GM19463 (cell line): ENCODE results near the gene DRG1.
"Not testable (repeated sequence)": the region's sequence is repeated elsewhere in the genome, so short reads cannot be mapped to it uniquely, and the experiment has no call there.

Experiments used
- ATAC-seq: cut with Tn5 transposase; IDR thresholded peaks from one replicate; pipeline ENCODE4 v1.9.1; 2021; ENCODE audit warnings: mild to moderate bottlenecking, moderate library complexity; ENCODE audit not compliant: unreplicated experiment

Gene DRG1

GRCh38 chr22:31399211-31400022, at the start of gene DRG1:
DRG1 (plus strand) TSS chr22:31399604; CDS start chr22:31399684, 80 bp downstream.
- peak; percentile 97 for ATAC-seq

- ATAC-seq = no peak
Measured at GRCh38 chr22:31349960-31350359, 49.4 kb upstream of the DRG1 start.

- ATAC-seq = no peak
Measured at GRCh38 chr22:31350410-31350863, 49.0 kb upstream of the DRG1 start.

- no peak for ATAC-seq
Measured at GRCh38 chr22:31354515-31354914, 44.9 kb upstream of the DRG1 start.

- no peak for ATAC-seq
Measured at GRCh38 chr22:31360029-31360428, 39.4 kb upstream of the DRG1 start.

GRCh38 chr22:31361743-31362142, 37.7 kb upstream of the DRG1 start:
- no peak for ATAC-seq

GRCh38 chr22:31363885-31364465, 35.4 kb upstream of the DRG1 start:
- no peak for ATAC-seq

- ATAC-seq = no peak
Measured at GRCh38 chr22:31367426-31367825, 32.0 kb upstream of the DRG1 start.

GRCh38 chr22:31377612-31378011, 21.8 kb upstream of the DRG1 start:
- ATAC-seq = no peak

- ATAC-seq = no peak
Measured at GRCh38 chr22:31378123-31378522, 21.3 kb upstream of the DRG1 start.

- not testable (repeated sequence) for ATAC-seq
Measured at GRCh38 chr22:31378651-31379050, 20.8 kb upstream of the DRG1 start.

GRCh38 chr22:31393893-31394292, 5.5 kb upstream of the DRG1 start:
- no peak for ATAC-seq

- ATAC-seq = no peak
Measured at GRCh38 chr22:31394326-31394725, 5.1 kb upstream of the DRG1 start.

GRCh38 chr22:31398231-31398630, 1.2 kb upstream of the DRG1 start:
- ATAC-seq = no peak

GRCh38 chr22:31400023-31400397, 606 bp downstream of the DRG1 start:
- ATAC-seq = no peak

GRCh38 chr22:31402350-31402749, 2.9 kb downstream of the DRG1 start:
- ATAC-seq = not testable (repeated sequence)

- ATAC-seq = no peak
Measured at GRCh38 chr22:31425331-31426050, 26.1 kb downstream of the DRG1 start.

- no peak for ATAC-seq
Measured at GRCh38 chr22:31431950-31432349, 32.5 kb downstream of the DRG1 start.

- no peak for ATAC-seq
Measured at GRCh38 chr22:31436132-31436531, 36.7 kb downstream of the DRG1 start.

- no peak for ATAC-seq
Measured at GRCh38 chr22:31439808-31440207, 40.4 kb downstream of the DRG1 start.

- ATAC-seq = no peak
Measured at GRCh38 chr22:31440681-31441080, 41.3 kb downstream of the DRG1 start.

GRCh38 chr22:31441652-31442051, 42.2 kb downstream of the DRG1 start:
- no peak for ATAC-seq
